ENCODE results near the gene ZNF569.

Gene ZNF569

GRCh38 chr19:37492213-37492612 is 25.0 kb upstream of the ZNF569 start:
- no peak for TF ChIP-seq CTCF (IDR thresholded peaks at IDR 0.05; ENCODE audit: low read depth, low read length)
- no peak overlapping the region for H3K4me3 ChIP-seq (ENCODE audit: low read depth, low read length)

- no peak overlapping the region for H3K4me3 ChIP-seq (ENCODE audit: low read depth, low read length)
- no peak for TF ChIP-seq CTCF (IDR thresholded peaks at IDR 0.05; ENCODE audit: low read depth, low read length)
Measured at GRCh38 chr19:37484406-37485168, 17.3 kb upstream of the ZNF569 start.

- no peak overlapping the region for H3K4me3 ChIP-seq (ENCODE audit: low read depth, low read length)
- no peak for TF ChIP-seq CTCF (IDR thresholded peaks at IDR 0.05; ENCODE audit: low read depth, low read length)
Measured at GRCh38 chr19:37472165-37472564, 4.9 kb upstream of the ZNF569 start.

- peak overlapping the region; percentile 91 for H3K4me3 ChIP-seq (ENCODE audit: low read depth, low read length)
- TF ChIP-seq CTCF (IDR thresholded peaks at IDR 0.05; ENCODE audit: low read depth, low read length) = no peak
Measured at GRCh38 chr19:37470216-37470615, 3.0 kb upstream of the ZNF569 start.

GRCh38 chr19:37468961-37469777 is 1.9 kb upstream of the ZNF569 start, which contains the start of gene ZNF570:
Gene ZNF570 (plus strand): TSS chr19:37469356. CDS start chr19:37470355, 999 bp downstream.
- H3K4me3 ChIP-seq (ENCODE audit: low read depth, low read length) = peak within 1 kb of the TSS; percentile 91
- no peak for TF ChIP-seq CTCF (IDR thresholded peaks at IDR 0.05; ENCODE audit: low read depth, low read length)

GRCh38 chr19:37467608-37468090 is 405 bp upstream of the ZNF569 start:
- TF ChIP-seq CTCF (IDR thresholded peaks at IDR 0.05; ENCODE audit: low read depth, low read length) = no peak
- peak overlapping the region; percentile 85 for H3K4me3 ChIP-seq (ENCODE audit: low read depth, low read length)
